Activated CD8-positive, alpha-beta T cell treated with anti-CD3 and anti-CD28 coated beads for 36 hours (primary cell): ENCODE results near the gene LRRC8E. TPM values are rescaled to one million over a fixed set of nuclear protein-coding genes. Genes with fewer than 3 reads are reported as not detected.
A peak's percentile ranks its signal among the peaks of the same experiment; 100 is the strongest.

Experiments used
- ATAC-seq: fragments of 200-7000 bp; cut with Tn5 transposase; one replicate; pipeline ENCODE4 v1.10.0; 2021; ENCODE audit warnings: mild to moderate bottlenecking, moderate library complexity
- CTCF ChIA-PET: fragments of 350-600 bp; sonication (Branson Sonifier 250); formaldehyde crosslinking; loops from one replicate; lab custom pipeline; 2021; ENCODE audit warnings: antibody characterized with exemption; lab: Charles Lee
- POLR2A ChIA-PET: fragments of 350-600 bp; sonication (Branson Sonifier 250); formaldehyde crosslinking; loops from one replicate; lab custom pipeline; 2021; ENCODE audit warnings: antibody characterized with exemption; lab: Charles Lee
- DNase-seq: peaks from one replicate; pipeline ENCODE4 v3.0.0-alpha.2; 2020
- H3K27ac Mint-ChIP-seq: one replicate; pipeline ENCODE4 v1.8.0; 2021; ENCODE audit warnings: mild to moderate bottlenecking, mixed read lengths
- H3K27me3 Mint-ChIP-seq: one replicate; pipeline ENCODE4 v1.8.0; 2021; ENCODE audit warnings: mixed read lengths
- H3K36me3 Mint-ChIP-seq: one replicate; pipeline ENCODE4 v1.8.0; 2021; ENCODE audit warnings: low read depth, mixed read lengths
- H3K4me1 Mint-ChIP-seq: one replicate; pipeline ENCODE4 v1.8.0; 2021; ENCODE audit warnings: low read depth, mixed read lengths
- H3K4me3 Mint-ChIP-seq: one replicate; pipeline ENCODE4 v1.8.0; 2021; ENCODE audit warnings: mild to moderate bottlenecking, moderate library complexity, mixed read lengths
- H3K9me3 Mint-ChIP-seq: one replicate; pipeline ENCODE4 v1.8.0; 2021; ENCODE audit warnings: mixed read lengths
- intact Hi-C: fragments of 100-400 bp; cut with micrococcal nuclease; formaldehyde crosslinking; loops from one replicate; pipeline ENCODE4 v1.10.0; 2022
- total RNA-seq, 2 experiments: library from RNA; stranded (reverse); gene quantifications; one replicate each; pipeline ENCODE4 v1.2.3, GENCODE V29; 2021
- TF ChIP-seq, protein P1 (sequence below): fragments of 200-600 bp; IDR thresholded peaks from one replicate; pipeline ENCODE4 v1.8.0; 2022; ENCODE audit warnings: antibody characterized with exemption, mild to moderate bottlenecking

The LRRC8E gene
- total RNA-seq, 2 experiments from 2014 or later: not detected

DNA sequence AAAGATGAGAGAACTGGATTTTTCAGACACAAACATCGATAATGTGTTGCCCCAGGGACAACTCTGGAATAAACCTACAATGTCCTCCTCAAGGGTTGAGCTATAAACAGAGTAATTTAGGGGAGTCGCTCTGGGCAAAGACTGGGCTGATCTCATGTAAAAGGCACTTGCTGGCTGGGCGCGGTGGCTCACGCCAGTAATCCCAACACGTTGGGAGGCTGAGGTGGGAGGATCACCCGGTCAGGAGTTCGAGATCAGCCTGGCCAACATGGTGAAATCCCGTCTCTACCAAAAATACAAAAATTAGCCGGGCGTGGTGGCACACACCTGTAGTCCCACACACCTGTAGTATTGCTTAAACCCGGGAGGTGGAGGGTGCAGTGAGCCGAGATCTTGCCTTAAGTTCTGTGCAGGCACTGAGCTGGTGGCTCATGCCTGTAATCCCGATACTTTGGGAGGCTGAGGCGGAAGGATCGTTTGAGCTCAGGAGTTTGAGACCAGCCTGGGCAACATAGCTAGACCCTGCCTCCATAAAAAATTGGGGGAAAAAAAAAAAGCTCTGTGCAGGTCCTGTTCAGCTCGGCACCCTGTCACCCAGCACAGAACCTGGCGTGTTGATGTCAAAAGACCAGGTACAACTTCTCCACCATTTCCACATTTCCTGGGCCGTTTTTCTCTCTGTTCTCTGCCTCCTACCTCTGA is 53.7 kb downstream of the LRRC8E start:
- no peak overlapping the region for H3K27ac Mint-ChIP-seq
- peaks cover 23% of the 10 kb centered on the region for H3K36me3 Mint-ChIP-seq
- H3K27me3 Mint-ChIP-seq: no peaks in the 10 kb centered on the region
- ATAC-seq (no peak), DNase-seq (no peak)
- TF ChIP-seq, protein P1, sequence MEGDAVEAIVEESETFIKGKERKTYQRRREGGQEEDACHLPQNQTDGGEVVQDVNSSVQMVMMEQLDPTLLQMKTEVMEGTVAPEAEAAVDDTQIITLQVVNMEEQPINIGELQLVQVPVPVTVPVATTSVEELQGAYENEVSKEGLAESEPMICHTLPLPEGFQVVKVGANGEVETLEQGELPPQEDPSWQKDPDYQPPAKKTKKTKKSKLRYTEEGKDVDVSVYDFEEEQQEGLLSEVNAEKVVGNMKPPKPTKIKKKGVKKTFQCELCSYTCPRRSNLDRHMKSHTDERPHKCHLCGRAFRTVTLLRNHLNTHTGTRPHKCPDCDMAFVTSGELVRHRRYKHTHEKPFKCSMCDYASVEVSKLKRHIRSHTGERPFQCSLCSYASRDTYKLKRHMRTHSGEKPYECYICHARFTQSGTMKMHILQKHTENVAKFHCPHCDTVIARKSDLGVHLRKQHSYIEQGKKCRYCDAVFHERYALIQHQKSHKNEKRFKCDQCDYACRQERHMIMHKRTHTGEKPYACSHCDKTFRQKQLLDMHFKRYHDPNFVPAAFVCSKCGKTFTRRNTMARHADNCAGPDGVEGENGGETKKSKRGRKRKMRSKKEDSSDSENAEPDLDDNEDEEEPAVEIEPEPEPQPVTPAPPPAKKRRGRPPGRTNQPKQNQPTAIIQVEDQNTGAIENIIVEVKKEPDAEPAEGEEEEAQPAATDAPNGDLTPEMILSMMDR: no peak
- ChIA-PET POLR2A (interaction anchor here (3.4 to 6.7 kb wide), 3 partner anchors 13 to 25 kb away, joined by 14 to 81 read pairs (median 38); partner anchors contain the start of genes CTXN1 and SNAPC2), CTCF (interaction anchor here (0.9 to 1.5 kb wide), 4 partner anchors 9 to 60 kb away, joined by 3 read pairs; no protein-coding TSS in a partner anchor)
- H3K4me3 Mint-ChIP-seq: peak overlapping the region; percentile 97
- no peaks in the 10 kb centered on the region for H3K9me3 Mint-ChIP-seq
- intact Hi-C loops: loop anchor here (10.0 kb wide), 2 partner anchors 63 to 303 kb away; partner anchors contain the start of gene ELAVL1
- peaks cover 42% of the 10 kb centered on the region for H3K4me1 Mint-ChIP-seq

DNA sequence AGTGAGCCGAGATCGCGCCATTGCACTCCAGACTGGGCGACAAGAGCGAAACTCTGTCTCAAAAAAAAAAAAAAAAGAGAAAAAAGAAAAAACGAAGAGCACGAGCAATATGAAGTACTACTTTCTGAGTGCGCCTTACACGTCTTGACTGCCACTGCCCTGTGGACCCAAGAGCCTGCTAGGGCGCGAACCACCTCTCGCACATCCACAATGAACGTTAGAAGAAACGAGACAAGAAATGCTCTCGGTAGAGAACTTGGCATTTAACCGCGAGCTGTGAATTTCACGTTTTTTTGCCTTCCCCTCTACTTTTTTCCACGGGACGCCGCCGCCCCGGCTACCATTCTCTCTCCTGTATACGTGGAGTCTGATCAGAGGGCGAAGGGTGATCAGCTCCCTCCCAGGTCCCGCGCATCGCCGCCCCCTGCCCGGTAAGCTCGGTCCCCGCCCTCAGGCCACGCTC is 54.7 kb downstream of the LRRC8E start:
- POLR2A ChIA-PET: interaction anchor here (0.6 to 6.7 kb wide), 13 partner anchors 9 to 313 kb away, joined by 3 to 81 read pairs (median 5); partner anchors contain the start of genes CTXN1, ELAVL1, SNAPC2 and TGFBR3L
- DNase-seq (no peak), ATAC-seq (peak; percentile 5)
- Mint-ChIP-seq H3K27me3 (no peaks in the 10 kb centered on the region), H3K4me3 (peak overlapping the region; percentile 97), H3K36me3 (peaks cover 20% of the 10 kb centered on the region), H3K4me1 (peaks cover 46% of the 10 kb centered on the region), H3K9me3 (no peaks in the 10 kb centered on the region), H3K27ac (peak overlapping the region; percentile 98)
- TF ChIP-seq, protein P1: no peak
- intact Hi-C loops: loop anchor here (10.0 kb wide), 2 partner anchors 62 to 302 kb away; partner anchors contain the start of gene ELAVL1
- CTCF ChIA-PET: interaction anchor here (0.8 to 3.3 kb wide), 14 partner anchors 10 to 311 kb away, joined by 3 to 31 read pairs (median 4); partner anchors contain the start of genes MAP2K7 and SNAPC2

DNA sequence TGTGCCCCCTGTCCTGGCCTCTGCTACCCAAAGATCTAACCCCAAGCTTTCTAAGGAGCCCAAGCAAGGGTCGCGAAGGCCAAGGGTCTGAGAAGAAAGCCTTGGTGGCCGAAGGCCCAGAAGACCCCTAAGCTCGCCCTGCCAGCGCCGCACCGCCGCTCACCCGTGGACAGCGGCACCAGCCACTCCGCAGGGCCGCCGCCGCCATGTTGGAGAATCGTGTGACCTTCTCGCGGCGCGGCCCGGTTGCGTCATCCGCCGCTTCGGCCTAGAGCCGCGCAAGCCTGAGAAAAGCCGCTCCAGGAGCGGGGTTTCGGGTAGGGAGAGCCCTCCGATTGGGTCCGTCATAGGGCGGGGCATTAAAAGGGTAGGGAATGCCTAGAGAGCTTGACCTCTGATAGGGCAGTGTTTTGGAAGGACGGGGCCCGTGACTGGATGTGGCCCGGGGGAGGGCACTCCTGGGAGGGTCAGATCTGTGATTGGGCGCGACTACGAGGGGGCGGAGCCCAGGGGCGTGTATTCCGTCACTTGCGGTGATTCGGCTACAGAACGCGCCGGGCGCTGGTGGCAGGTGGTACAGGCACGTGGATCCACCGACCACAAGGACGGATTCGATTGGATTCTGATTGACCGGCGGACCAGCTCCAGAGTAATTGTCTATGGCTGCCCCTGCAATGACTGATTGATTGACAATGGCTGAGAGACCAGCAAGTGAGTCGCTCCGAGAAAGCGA is 55.3 kb downstream of the LRRC8E start, which contains the start of gene TIMM44:
Gene TIMM44, minus strand, starts transcription at position 223 of the 733 bp plus-strand sequence. Its CDS starts 15 bp downstream, at position 208.
- intact Hi-C loops: loop anchor here (10.0 kb wide), 2 partner anchors 61 to 301 kb away; partner anchors contain the start of gene ELAVL1
- no peaks in the 10 kb centered on the region for H3K27me3 Mint-ChIP-seq
- CTCF ChIA-PET: interaction anchor here (0.8 to 3.3 kb wide), 25 partner anchors 8 to 312 kb away, joined by 3 to 31 read pairs (median 4); partner anchors contain the start of genes ELAVL1, MAP2K7 and SNAPC2

DNA sequence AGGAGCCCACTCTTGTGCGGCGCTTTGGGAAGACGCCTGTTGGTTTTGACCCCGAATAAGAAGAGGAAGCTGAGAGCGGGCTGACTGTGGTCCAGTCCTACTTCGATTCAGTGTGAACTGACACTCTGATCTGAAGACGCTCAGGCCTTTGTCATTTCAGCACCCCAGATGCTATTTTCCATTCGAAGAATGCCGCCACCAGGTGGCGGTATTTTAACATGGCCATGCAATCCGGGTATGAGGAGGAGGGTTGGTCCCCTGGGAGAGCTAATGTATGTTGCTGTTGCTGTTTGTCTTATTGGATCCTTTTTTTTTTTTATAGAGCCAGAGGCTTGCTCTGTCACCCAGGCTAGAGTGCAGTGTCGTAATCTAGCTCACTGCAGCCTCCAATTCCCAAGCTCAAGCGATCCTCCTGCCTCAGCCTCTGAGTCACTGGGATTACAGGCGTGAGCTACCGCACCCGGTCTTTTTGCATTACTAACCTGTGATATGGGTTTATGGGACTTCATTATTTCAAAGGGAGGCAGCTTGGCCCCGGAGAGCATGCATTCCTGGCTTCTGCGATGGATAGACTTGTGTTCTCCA is 56.0 kb downstream of the LRRC8E start:
- Mint-ChIP-seq H3K9me3 (no peaks in the 10 kb centered on the region), H3K4me1 (peaks cover 44% of the 10 kb centered on the region), H3K27me3 (no peaks in the 10 kb centered on the region), H3K36me3 (peaks cover 16% of the 10 kb centered on the region), H3K4me3 (peak overlapping the region; percentile 97), H3K27ac (peak overlapping the region; percentile 98)
- TF ChIP-seq, protein P1: peak; percentile 92
- CTCF ChIA-PET: interaction anchor here (0.8 to 3.3 kb wide), 27 partner anchors 9 to 311 kb away, joined by 3 to 31 read pairs (median 5); partner anchors contain the start of genes ELAVL1 and SNAPC2
- intact Hi-C loops: loop anchor here (10.0 kb wide), 2 partner anchors 61 to 301 kb away; partner anchors contain the start of gene ELAVL1
- POLR2A ChIA-PET: interaction anchor here (0.6 to 6.7 kb wide), 18 partner anchors 9 to 543 kb away, joined by 3 to 81 read pairs (median 4); partner anchors contain the start of genes CTXN1, ELAVL1 and SNAPC2
- DNase-seq (peak; percentile 96), ATAC-seq (peak; percentile 48)

More for the DNA sequence above, 55.3 kb downstream of the LRRC8E start, which contains the start of gene TIMM44:
- POLR2A ChIA-PET: interaction anchor here (0.6 to 6.7 kb wide), 20 partner anchors 8 to 544 kb away, joined by 3 to 81 read pairs (median 4); partner anchors contain the start of genes CTXN1, ELAVL1, SNAPC2 and TGFBR3L
- H3K4me3 Mint-ChIP-seq: peak within 1 kb of the TSS; percentile 97
- peaks cover 47% of the 10 kb centered on the region for H3K4me1 Mint-ChIP-seq
- no peaks in the 10 kb centered on the region for H3K9me3 Mint-ChIP-seq
- DNase-seq (peak; percentile 99), ATAC-seq (peak; percentile 99)
- H3K27ac Mint-ChIP-seq: peak within 1 kb of the TSS; percentile 98
- H3K36me3 Mint-ChIP-seq: peaks cover 20% of the 10 kb centered on the region
- TF ChIP-seq, protein P1: no peak
